Activated CD4-positive, alpha-beta T cell treated with anti-CD3 and anti-CD28 coated beads for 4 hours (primary cell): ENCODE data around the gene PIEZO1.

Experiments
- DNase-seq, 2 donors: peaks; one replicate each; pipeline ENCODE4 v3.0.0-alpha.2; 2020

Gene PIEZO1

GRCh38 chr16:88732961-88733294 lies 52.1 kb downstream of the PIEZO1 start:
- DNase-seq: no peak

DNA sequence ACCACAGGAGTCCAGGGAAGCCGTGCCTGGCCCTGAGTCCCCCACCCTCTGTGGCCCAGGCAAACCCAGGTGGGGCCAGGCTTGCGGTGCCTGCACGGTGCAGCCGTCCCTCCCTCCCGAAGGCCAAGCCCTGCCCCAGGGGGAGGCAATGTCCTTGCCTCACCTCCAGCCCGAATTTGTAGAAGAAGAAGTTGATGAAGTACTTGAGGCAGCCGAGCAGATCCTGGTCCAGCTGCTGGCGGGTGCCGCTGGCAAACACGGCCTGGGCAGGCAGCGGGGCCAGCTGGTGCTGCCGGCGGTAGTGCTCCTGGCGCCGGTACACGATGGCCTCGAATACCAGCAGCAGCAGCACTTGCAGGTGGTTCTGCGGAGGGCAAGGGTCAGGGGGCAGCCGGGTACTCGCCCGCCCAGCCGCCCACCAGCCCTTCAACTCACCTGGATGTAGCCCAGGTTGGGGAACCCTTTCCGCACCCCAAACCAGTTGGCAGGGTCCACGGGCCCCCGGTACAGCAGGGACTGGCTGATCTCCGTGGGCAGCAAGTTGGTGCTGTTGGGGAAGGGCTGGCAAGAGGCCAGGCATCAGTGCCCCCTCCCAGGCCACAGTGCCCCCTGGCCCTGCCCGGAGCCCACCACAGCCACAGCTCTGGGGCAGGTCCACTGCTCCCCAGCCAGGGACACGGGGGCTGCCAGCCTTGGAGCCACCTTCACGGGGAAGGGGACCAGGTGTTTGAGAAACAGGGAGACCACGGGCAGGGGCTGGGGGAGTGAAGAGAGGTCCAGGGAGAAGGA lies 52.7 kb downstream of the PIEZO1 start:
- no peak for DNase-seq

DNA sequence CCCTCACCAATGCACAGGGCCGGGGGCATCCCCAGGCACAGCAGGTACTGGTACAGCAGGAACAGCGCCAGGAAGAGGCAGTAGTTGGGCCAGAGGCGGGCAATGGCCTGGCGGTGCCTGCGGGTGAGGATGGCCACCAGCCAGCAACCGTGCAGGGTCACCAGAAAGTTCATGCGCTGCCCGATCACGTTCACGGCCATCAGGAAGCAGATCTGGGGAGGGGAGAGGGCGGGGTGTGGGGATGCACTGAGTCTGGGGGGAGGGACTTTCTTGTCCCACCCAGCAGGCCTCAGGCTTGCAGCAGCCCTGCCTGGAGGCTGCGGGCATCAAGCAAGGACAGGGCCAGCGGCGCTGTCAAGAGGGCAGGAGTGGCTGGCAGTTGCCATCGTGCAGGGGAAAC lies 53.3 kb downstream of the PIEZO1 start:
- no peak for DNase-seq

DNA sequence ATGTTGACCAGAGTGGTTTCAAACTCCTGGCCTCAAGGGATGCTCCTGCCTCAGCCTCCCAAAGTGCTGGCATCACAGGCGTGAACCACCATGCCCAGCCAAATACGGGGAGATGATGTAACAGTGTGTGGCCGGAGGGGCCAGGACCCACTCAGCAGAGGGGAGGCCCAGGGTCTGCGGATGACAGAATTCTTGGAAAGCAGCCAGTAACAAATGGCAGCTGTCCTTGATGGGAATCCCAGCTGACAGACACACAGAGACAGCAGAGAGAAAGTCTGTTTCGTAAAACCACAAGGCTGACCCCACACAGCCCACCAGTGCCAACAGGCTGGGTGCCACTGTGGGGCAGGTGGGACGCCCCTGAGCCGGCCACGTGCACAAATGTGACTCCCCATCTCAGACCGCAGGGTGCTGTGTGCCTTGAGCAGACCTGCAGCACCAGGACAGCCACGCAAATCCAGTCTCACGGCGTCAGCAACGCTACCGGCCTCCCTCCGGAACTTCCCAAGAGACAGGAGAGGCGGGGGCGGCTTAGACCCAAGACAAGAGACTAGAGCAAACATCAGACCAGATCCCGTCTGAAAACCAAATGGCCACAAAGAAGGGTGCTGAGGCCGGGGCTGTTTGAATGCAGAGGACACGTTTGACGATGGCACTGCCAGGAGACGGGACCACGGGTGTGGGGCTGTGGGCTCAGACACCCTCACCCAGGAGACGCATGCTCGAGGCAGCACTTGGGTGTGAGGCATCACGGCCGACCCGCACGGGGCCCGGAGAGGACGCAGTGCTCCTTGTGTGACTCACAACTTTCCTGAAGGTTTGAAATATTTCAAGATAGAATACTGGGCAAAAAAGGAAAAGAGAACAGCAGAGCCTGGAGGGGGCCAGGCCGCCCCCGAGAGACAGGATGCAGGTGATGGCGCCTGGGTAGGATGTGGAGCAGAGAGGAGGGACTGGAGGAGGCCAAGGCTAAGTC lies 54.1 kb downstream of the PIEZO1 start:
- DNase-seq: no peak

DNA sequence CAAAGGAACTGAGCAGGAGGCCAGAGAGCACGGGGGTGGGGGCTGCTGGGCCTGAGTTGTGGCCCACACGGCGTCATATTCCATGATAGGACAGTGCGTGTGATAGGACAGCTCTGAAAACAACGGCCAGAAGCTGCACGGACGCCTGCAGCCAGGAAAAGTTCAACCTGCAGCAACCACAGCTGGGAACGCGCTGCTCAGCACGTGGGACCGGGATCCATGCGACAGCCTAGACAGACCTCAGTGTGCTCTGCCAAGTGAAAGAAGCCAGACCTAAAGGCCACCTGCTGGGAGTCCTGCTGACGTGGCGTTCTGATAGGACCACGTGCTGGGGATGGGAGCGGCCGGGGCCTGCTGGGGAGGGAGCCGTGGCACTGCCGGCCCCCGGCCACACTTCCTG lies 57.1 kb downstream of the PIEZO1 start:
- no peak for DNase-seq

DNA sequence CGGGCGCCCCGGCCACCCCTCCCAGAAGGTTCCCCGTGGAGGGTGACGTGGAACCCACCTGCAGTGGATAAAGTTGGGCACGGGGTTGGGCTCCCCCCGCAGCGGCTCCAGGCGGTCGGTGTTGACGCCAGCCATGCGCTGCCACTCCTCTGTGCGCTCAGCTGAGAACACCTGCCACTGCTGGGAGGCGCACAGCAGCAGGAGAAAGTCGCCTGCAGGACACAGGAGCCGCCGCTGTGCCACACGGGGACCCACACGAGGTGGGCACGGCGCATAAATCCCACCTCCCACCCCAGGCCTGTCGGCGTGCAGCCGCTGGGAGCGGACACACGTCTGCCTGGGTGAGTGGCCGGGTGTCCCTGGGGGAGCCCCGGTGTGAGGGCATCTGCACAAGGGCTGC lies 58.0 kb downstream of the PIEZO1 start:
- DNase-seq: no peak

DNA sequence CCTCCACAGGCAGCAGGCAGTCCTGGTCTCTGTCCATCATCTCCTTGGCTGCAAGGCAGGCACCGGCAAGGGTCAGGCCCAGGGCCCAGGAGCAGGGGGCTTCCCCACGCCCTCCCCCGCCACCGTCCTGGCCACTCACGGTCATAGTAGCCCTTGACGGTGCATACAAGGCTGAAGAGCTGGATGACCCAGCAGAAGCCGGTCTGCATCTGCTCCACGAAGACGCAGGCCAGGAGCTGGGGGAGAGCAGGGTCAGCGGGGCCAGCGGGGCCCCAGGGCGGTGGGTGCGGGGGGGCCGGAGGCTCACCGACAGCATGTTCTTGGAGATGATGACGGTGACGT lies 58.6 kb downstream of the PIEZO1 start:
- no peak for DNase-seq

GRCh38 chr16:88725609-88726407 lies 59.2 kb downstream of the PIEZO1 start:
- DNase-seq: no peak

- no peak for DNase-seq
Observed at GRCh38 chr16:88724855-88725555, 60.0 kb downstream of the PIEZO1 start.

DNA sequence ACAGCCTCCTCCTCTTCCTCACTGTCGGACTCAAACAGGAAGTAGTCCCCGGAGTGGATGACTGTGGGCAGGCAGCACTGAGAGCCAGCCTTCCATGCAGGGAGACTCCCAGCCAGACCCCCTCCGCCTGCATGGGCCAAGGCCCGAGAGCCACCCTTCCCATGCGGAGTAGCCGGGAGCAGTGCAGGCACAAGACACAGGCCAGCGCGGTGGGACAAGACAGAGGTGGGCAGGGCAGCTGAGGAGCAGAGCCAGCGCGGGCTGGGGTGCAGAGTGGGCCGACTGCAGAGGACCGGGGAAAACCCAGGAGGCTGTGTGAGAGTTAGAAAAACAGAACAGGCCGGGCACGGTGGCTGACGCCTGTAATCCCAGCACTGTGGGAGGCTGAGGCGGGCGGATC lies 61.1 kb downstream of the PIEZO1 start:
- DNase-seq: no peak

GRCh38 chr16:88723507-88723887 lies 61.5 kb downstream of the PIEZO1 start:
- DNase-seq: no peak

DNA sequence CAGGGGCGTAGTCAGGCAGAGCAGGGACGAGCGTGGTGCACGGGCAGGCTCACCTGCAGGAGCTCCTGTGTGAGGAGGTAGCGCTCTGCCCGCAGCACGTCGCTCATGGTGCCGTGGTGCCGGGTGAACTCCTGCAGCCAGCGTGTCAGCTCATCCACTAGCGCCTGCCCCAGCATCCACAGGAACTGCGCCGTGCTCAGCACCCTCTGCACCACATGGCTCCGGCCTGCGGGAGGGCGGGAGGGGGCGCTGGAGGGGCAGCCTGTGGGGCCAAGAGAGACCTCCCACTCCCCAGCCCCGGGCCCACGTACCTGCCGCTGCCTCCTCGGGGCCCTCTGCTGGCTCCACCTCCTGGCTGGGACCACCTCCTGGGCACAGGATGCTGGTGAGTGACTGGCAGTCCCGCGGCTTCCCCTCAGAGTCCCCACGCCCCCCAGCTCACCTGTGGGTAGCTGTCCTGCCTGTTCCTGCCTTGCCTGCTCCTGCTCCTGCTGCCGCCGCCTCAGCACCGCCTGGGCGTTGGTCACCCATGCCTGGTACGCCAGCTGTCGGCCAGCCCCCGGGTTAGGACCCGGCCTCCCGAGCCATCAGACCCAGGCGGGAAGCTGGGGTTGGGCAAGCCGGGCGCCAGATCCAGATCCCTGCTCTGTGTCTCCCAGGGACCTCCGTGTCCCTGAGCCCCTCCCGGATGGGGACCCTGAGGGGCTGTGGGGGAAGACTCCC lies 62.1 kb downstream of the PIEZO1 start:
- no peak for DNase-seq

DNA sequence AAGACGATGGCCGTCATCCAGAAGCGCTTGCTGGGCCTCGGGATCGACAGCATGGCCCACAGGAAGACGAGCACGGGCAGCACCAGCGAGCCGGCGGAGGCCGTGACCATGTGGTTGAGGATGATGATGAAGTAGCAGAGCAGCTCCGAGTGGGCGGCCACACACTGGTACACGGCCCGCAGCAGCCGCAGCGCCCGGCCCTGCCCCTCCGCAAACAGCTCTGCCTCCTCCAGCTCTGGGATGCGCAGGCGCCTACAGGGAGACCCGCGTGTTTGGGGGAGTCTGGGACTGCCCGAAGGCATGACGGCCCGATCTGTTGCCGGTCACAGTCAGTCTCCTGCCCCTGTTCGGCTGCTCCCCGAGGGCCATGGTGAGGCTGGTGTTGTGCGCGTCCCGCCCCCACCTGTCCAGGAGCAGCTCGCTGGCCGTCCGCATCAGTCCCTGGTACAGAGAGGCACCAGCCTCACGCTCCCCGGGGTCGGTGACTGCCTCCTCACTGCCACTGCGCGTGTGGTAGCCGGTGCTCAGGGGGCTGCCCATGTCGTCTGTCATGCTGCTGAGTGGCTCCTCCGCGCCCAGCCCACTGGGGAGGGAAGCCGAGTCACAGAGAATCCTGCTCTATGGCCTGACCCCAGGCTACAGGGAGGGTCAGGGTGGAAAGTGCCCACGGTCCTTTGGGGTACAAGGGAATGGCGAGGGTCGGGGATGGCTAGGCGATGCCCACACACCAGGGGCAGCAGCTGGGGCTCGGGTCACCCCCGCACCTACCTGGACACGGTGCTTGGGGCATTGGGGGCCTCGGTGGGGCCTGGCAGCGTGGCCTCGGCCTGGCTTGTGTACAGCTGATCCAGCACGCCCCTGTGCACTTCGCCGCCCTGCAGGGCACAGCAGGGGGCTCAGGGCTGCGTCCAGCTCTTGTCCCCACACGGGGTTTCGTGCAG lies 62.9 kb downstream of the PIEZO1 start:
- no peak for DNase-seq

GRCh38 chr16:88721236-88721635 lies 63.8 kb downstream of the PIEZO1 start:
- DNase-seq: no peak

DNA sequence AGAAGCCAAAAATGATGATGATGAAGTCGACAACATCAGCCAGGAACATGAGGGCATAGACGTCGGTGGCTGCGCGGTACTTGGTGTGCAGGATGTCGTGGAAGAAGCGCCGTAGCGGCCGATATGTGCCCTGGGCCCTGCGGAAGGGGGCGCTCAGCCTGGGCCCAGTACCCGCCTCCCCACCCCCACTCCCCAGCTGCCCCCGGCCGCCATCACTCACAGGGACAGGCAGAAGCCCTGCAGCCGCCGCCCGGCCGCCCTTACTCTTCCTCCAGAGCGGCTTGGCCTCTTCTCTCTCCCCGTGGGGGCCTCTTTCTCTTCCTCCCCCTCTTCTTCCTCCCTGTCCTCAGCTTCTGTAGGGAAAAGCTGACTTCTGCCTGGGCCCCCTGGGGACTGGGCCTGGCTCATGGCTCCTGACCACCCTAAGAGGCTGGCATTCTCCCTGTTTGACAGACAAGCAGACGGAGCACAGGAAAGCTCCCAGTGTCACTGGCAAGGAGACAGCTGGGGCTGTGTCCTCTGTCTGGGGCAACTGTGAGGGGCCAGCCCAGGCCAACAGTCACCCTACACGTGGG lies 64.5 kb downstream of the PIEZO1 start:
- no peak for DNase-seq

GRCh38 chr16:88719933-88720296 lies 65.1 kb downstream of the PIEZO1 start:
- DNase-seq: no peak

- no peak for DNase-seq
Observed at GRCh38 chr16:88719267-88719932, 65.6 kb downstream of the PIEZO1 start.

- no peak for DNase-seq
Observed at GRCh38 chr16:88718178-88718577, 66.8 kb downstream of the PIEZO1 start.

GRCh38 chr16:88716601-88717001 lies 68.4 kb downstream of the PIEZO1 start:
- no peak for DNase-seq

DNA sequence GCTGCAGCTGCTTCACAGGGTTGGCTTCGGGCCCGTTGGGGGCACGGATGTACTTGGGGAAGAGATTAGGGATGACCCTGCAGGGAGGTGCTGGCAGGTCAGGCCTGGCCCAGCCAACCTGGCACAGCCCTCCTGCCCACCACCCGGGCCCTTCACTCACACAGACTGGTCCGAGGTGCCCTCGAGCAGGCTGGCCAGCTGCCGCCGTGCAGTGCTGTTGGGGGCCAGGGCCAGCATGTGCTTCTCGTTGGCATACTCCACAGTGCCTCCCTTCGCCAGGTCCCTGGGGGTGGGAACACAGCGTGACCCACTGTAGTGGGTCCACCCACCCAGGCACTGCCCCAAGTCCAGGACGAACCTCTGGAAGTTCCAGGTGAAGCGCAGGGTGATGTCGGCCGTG lies 68.8 kb downstream of the PIEZO1 start:
- DNase-seq: no peak
